BLaER1 treated with 17β-estradiol and CSF1 and Interleukin-3, amounts not matched to agents 10 nM and 100 nM (cell line): Measurements from ENCODE around the gene NPIPB6.
A peak's percentile ranks its signal among the peaks of the same experiment; 100 is the strongest.

Experiments
- H3K27ac ChIP-seq, 11 experiments: shearing (Covaris generic); formaldehyde crosslinking; 2 replicates each; pipeline ENCODE4 v1.8.1; 2022
- H3K27me3 ChIP-seq, 11 experiments: shearing (Covaris generic); formaldehyde crosslinking; 2 replicates each; pipeline ENCODE4 v1.8.1; 2022
- H3K36me3 ChIP-seq, 11 experiments: shearing (Covaris generic); formaldehyde crosslinking; 2 replicates each; pipeline ENCODE4 v1.8.1; 2022
- H3K4me1 ChIP-seq, 10 experiments: shearing (Covaris generic); formaldehyde crosslinking; 2 replicates each; pipeline ENCODE4 v1.8.1; 2022
- H3K4me2 ChIP-seq, 11 experiments: shearing (Covaris generic); formaldehyde crosslinking; 2 replicates each; pipeline ENCODE4 v1.8.1; 2022
- H3K4me3 ChIP-seq, 10 experiments: shearing (Covaris generic); formaldehyde crosslinking; 2 replicates each; pipeline ENCODE4 v1.8.1; 2022
- H3K9ac ChIP-seq, 11 experiments: shearing (Covaris generic); formaldehyde crosslinking; 2 replicates each; pipeline ENCODE4 v1.8.1; 2022
- H3K9me3 ChIP-seq, 11 experiments: shearing (Covaris generic); formaldehyde crosslinking; replicated peaks in 1 of 11; 2 replicates each; pipeline ENCODE4 v1.8.1; 2022
- H4K20me1 ChIP-seq, 11 experiments: shearing (Covaris generic); formaldehyde crosslinking; 2 replicates each; pipeline ENCODE4 v1.8.1; 2022
- Cebpa-rat ChIP-seq, 11 experiments: shearing (Covaris generic); IDR thresholded peaks; 2 replicates each; pipeline ENCODE4 v1.8.1; 2022

The NPIPB6 gene

DNA sequence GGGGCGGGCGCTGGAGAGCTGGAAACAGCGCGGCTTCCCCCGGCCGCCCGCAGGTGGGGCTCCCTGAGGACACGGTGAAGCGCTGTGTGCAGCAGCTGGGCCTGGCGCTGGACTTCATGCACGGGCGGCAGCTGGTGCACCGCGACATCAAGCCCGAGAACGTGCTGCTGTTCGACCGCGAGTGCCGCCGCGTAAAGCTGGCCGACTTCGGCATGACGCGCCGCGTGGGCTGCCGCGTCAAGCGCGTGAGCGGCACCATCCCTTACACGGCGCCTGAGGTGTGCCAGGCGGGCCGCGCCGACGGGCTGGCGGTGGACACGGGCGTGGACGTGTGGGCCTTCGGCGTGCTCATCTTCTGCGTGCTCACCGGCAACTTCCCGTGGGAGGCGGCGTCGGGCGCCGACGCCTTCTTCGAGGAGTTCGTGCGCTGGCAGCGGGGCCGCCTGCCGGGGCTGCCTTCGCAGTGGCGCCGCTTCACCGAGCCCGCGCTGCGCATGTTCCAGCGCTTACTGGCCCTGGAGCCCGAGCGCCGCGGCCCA, 43.2 kb downstream of the NPIPB6 start:
- H3K9ac ChIP-seq: no peak overlapping the region
- H3K27ac ChIP-seq: no peak overlapping the region
- H3K4me3 ChIP-seq: no peak overlapping the region
- H4K20me1 ChIP-seq: peaks cover 0 to 41% (median 5%) of the 10 kb centered on the region in 11 experiments; a peak in 5 of 22 replicates
- H3K4me2 ChIP-seq: no peak overlapping the region
- TF ChIP-seq Cebpa-rat (IDR thresholded peaks at IDR 0.05): no peak
- no peaks in the 10 kb centered on the region for H3K27me3 ChIP-seq
- H3K4me1 ChIP-seq: peaks cover 6 to 19% (median 14%) of the 10 kb centered on the region in 10 experiments; a peak in 18 of 20 replicates
- no peaks in the 10 kb centered on the region for H3K9me3 ChIP-seq
- peaks cover 0 to 51% (median 32%) of the 10 kb centered on the region in 11 experiments; a peak in 15 of 22 replicates for H3K36me3 ChIP-seq

DNA sequence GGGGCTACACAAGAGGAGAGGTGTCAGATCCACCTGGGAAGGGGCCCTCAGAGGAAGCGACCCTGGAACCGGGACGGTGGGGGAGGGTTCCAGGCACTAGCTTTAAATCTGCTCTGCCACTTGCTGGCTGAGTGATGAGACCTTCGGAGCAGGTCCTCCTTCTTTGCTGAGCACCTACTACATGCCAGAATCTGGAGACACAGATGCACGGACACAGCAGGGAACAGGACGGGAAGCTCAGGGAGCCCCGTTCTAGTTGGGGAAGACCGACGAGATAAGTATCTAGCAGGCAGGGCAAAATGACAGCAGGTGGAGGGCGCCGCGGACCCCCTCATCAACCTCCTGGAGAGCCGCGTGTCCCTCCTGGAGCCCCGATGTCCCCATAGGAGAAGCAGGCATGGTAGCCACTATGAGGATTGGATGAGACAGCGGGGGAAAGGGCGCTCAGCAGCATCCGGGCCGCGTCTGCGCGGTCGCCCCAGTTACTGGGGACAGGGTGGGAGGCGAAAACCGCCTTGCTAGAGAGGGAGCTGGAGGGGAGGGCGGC, 43.8 kb downstream of the NPIPB6 start:
- no peaks in the 10 kb centered on the region for H3K27me3 ChIP-seq
- H3K9me3 ChIP-seq: no peaks in the 10 kb centered on the region
- H3K36me3 ChIP-seq: peaks cover 0 to 51% (median 33%) of the 10 kb centered on the region in 11 experiments; a peak in 15 of 22 replicates
- no peak overlapping the region for H3K27ac ChIP-seq
- no peak overlapping the region for H3K4me2 ChIP-seq
- no peak overlapping the region for H3K9ac ChIP-seq
- H4K20me1 ChIP-seq: peaks cover 0 to 45% (median 5%) of the 10 kb centered on the region in 11 experiments; a peak in 5 of 22 replicates
- no peak overlapping the region for H3K4me3 ChIP-seq
- TF ChIP-seq Cebpa-rat (IDR thresholded peaks at IDR 0.05): no peak
- peaks cover 6 to 19% (median 14%) of the 10 kb centered on the region in 10 experiments; a peak in 18 of 20 replicates for H3K4me1 ChIP-seq

DNA sequence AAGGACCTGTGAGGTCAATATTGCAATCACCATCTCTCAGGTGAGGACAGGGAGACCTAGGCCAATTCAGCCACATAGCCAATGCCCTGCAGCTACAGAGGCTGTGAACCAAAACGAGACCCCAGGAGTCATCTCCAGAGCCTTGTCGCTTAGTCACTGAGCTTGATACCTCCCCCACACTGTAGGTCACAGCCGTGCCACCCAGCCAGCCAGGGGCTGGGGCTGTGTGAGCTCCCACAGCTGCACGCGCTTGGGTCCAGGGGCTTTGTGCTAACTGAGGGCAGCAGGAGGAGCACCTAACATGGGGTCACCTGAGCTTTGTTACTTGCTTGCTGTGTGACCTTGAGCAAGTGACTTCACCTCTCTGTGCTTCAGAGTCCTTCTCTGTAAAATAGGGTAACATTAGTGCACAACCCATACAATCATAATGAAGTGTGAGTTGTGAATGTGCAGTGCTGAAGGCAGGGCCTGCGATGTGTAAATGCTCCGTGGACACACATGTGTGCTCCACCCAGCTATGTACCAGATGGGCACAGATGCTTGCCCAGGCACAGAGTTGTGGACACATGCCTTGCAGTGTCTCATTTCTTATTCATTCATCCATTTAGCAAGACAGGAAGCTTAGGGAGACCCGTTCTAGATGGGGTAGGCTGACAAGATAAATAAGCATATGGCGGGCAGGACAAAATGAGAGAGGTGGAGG, 45.1 kb downstream of the NPIPB6 start:
- no peak overlapping the region; a peak in 1 of 22 replicates for H3K9ac ChIP-seq
- peaks cover 0 to 51% (median 36%) of the 10 kb centered on the region in 11 experiments; a peak in 15 of 22 replicates for H3K36me3 ChIP-seq
- H4K20me1 ChIP-seq: peaks cover 0 to 47% (median 5%) of the 10 kb centered on the region in 11 experiments; a peak in 5 of 22 replicates
- H3K4me2 ChIP-seq: no peak overlapping the region
- H3K27me3 ChIP-seq: no peaks in the 10 kb centered on the region
- no peak for TF ChIP-seq Cebpa-rat (IDR thresholded peaks at IDR 0.05)
- H3K27ac ChIP-seq: peak overlapping the region in 2 of 11 experiments; percentile 12 to 34; a peak in 1 of 22 replicates
- H3K9me3 ChIP-seq: no peaks in the 10 kb centered on the region
- H3K4me1 ChIP-seq: peaks cover 10 to 24% (median 18%) of the 10 kb centered on the region in 10 experiments
- no peak overlapping the region for H3K4me3 ChIP-seq

GRCh38 chr16:28317040-28317880, 46.0 kb downstream of the NPIPB6 start:
- Histone ChIP-seq H3K9ac (peak overlapping the region in 5 of 11 experiments; percentile 12 to 41 (median 23); a peak in 4 of 22 replicates), H3K4me3 (no peak overlapping the region), H3K4me1 (peaks cover 20 to 33% (median 28%) of the 10 kb centered on the region in 10 experiments), H3K27ac (peak overlapping the region in 7 of 11 experiments; percentile 9 to 51 (median 27); a peak in 10 of 22 replicates), H3K36me3 (peaks cover 0 to 46% (median 32%) of the 10 kb centered on the region in 11 experiments; a peak in 15 of 22 replicates), H4K20me1 (peaks cover 0 to 47% (median 5%) of the 10 kb centered on the region in 11 experiments; a peak in 5 of 22 replicates), H3K4me2 (peak overlapping the region; percentile 13 to 72 (median 36); a peak in 14 of 22 replicates), H3K9me3 (no peaks in the 10 kb centered on the region), H3K27me3 (no peaks in the 10 kb centered on the region)
- TF ChIP-seq Cebpa-rat (IDR thresholded peaks at IDR 0.05): no peak

GRCh38 chr16:28316054-28316453, 47.3 kb downstream of the NPIPB6 start:
- Histone ChIP-seq H3K9ac (0 out of 22 replicates have a peak overlapping the region, but pooled peaks of 1 of the 11 experiments have one; percentile 33), H3K9me3 (no peaks in the 10 kb centered on the region), H3K4me2 (peak overlapping the region in 3 of 11 experiments; percentile 22 to 54 (median 40); a peak in 3 of 22 replicates), H4K20me1 (peaks cover 0 to 38% (median 5%) of the 10 kb centered on the region in 11 experiments; a peak in 5 of 22 replicates), H3K27me3 (no peaks in the 10 kb centered on the region), H3K36me3 (peaks cover 0 to 42% (median 31%) of the 10 kb centered on the region in 11 experiments; a peak in 15 of 22 replicates), H3K4me3 (no peak overlapping the region), H3K27ac (peak overlapping the region in 3 of 11 experiments; percentile 16 to 49 (median 43); a peak in 2 of 22 replicates), H3K4me1 (peaks cover 32 to 45% (median 40%) of the 10 kb centered on the region in 10 experiments)
- TF ChIP-seq Cebpa-rat (IDR thresholded peaks at IDR 0.05): peak in 2 of 11 experiments; percentile 37 to 51; a peak in 1 of 22 replicates

- H3K27ac ChIP-seq: peak overlapping the region in 1 of 11 experiments; percentile 93; a peak in 1 of 22 replicates
- no peak for TF ChIP-seq Cebpa-rat (IDR thresholded peaks at IDR 0.05)
- peaks cover 0 to 28% (median 5%) of the 10 kb centered on the region in 11 experiments; a peak in 5 of 22 replicates for H4K20me1 ChIP-seq
- no peak overlapping the region for H3K4me3 ChIP-seq
- peaks cover 0 to 21% (median 8%) of the 10 kb centered on the region in 11 experiments; a peak in 13 of 22 replicates for H3K36me3 ChIP-seq
- H3K4me2 ChIP-seq: peak overlapping the region in 4 of 11 experiments; percentile 80 to 88 (median 87); a peak in 3 of 22 replicates
- H3K9me3 ChIP-seq: no peaks in the 10 kb centered on the region
- H3K9ac ChIP-seq: no peak overlapping the region
- no peaks in the 10 kb centered on the region for H3K27me3 ChIP-seq
- H3K4me1 ChIP-seq: peaks cover 54 to 70% (median 64%) of the 10 kb centered on the region in 10 experiments
These were observed 49.7 kb downstream of the NPIPB6 start for GRCh38 chr16:28313587-28313986.

GRCh38 chr16:28312327-28312726, 51.0 kb downstream of the NPIPB6 start:
- Histone ChIP-seq H3K27me3 (no peaks in the 10 kb centered on the region), H3K9ac (peak overlapping the region in 10 of 11 experiments; percentile 15 to 80 (median 74); a peak in 17 of 22 replicates), H3K4me1 (peaks cover 54 to 77% (median 67%) of the 10 kb centered on the region in 10 experiments), H3K4me2 (peak overlapping the region; percentile 80 to 89 (median 87)), H4K20me1 (peaks cover 0 to 17% (median 2%) of the 10 kb centered on the region in 11 experiments; a peak in 4 of 22 replicates), H3K4me3 (peak overlapping the region in 1 of 10 experiments; percentile 31; a peak in 1 of 20 replicates), H3K9me3 (no peaks in the 10 kb centered on the region), H3K36me3 (peaks cover 0 to 9% (median 0%) of the 10 kb centered on the region in 11 experiments; a peak in 5 of 22 replicates), H3K27ac (peak overlapping the region in 9 of 11 experiments; percentile 39 to 93 (median 88); a peak in 18 of 22 replicates)
- no peak for TF ChIP-seq Cebpa-rat (IDR thresholded peaks at IDR 0.05)
